Endodermal cell (in vitro differentiated cells): ENCODE results near the gene SMR3A. TPM values are rescaled to one million over a fixed set of nuclear protein-coding genes. Genes with fewer than 3 reads are reported as not detected.

Experiments used
- DNase-seq: peaks from one replicate; pipeline ENCODE4 v3.0.0-alpha.2; 2017
- H3K27ac ChIP-seq: 2 replicates; pipeline ENCODE4 v1.5.1; 2013; ENCODE audit warnings: mild to moderate bottlenecking, low read depth, low read length, moderate library complexity
- H3K27me3 ChIP-seq: 2 replicates; pipeline ENCODE4 v1.6.1; 2013; ENCODE audit warnings: mild to moderate bottlenecking, low read length, moderate library complexity; ENCODE audit not compliant: insufficient read depth, control insufficient read depth, poor library complexity, severe bottlenecking
- H3K36me3 ChIP-seq: 2 replicates; pipeline ENCODE4 v1.7.0; 2013; ENCODE audit warnings: mild to moderate bottlenecking, low read length, moderate library complexity; ENCODE audit not compliant: control insufficient read depth, insufficient read depth
- H3K4me1 ChIP-seq: one replicate; pipeline ENCODE4 v1.7.0; 2013; ENCODE audit warnings: low read length; ENCODE audit not compliant: control insufficient read depth, insufficient read depth
- H3K4me3 ChIP-seq: 2 replicates; pipeline ENCODE4 v1.5.1; 2013; ENCODE audit warnings: mild to moderate bottlenecking, low read length, moderate library complexity
- H3K9ac ChIP-seq: 2 replicates; pipeline ENCODE4 v1.6.1; 2013; ENCODE audit warnings: mild to moderate bottlenecking, low read length, moderate library complexity; ENCODE audit not compliant: poor library complexity, severe bottlenecking; ENCODE audit errors: extremely low read depth
- H3K9me3 ChIP-seq: 2 replicates; pipeline ENCODE4 v1.6.1; 2013; ENCODE audit warnings: mild to moderate bottlenecking, low read length, moderate library complexity; ENCODE audit not compliant: control insufficient read depth
- H3K27ac Mint-ChIP-seq: 2 replicates; pipeline ENCODE4 v1.8.0; 2020; ENCODE audit warnings: mixed read lengths
- H3K27me3 Mint-ChIP-seq: 2 replicates; pipeline ENCODE4 v1.8.0; 2021; ENCODE audit warnings: mild to moderate bottlenecking, mixed read lengths; ENCODE audit not compliant: insufficient read depth
- H3K36me3 Mint-ChIP-seq: 2 replicates; pipeline ENCODE4 v1.8.0; 2020; ENCODE audit warnings: low read depth, mixed read lengths
- H3K4me1 Mint-ChIP-seq: 2 replicates; pipeline ENCODE4 v1.8.0; 2020; ENCODE audit warnings: mixed read lengths
- H3K4me3 Mint-ChIP-seq: 2 replicates; pipeline ENCODE4 v1.8.0; 2020; ENCODE audit warnings: mild to moderate bottlenecking, moderate library complexity, mixed read lengths
- H3K9me3 Mint-ChIP-seq: 2 replicates; pipeline ENCODE4 v1.8.0; 2020; ENCODE audit warnings: mild to moderate bottlenecking, mixed read lengths
- CTCF ChIP-seq: fragments of 200-600 bp; sonication (generic); conservative IDR thresholded peaks from 2 replicates; pipeline ENCODE4 v1.5.0; 2021; ENCODE audit warnings: antibody characterized with exemption, mild to moderate bottlenecking
- WGBS, 2 experiments: methylation state at CpG; one replicate each; pipeline versions ENCODE4 v1.1.5 to v1.1.7; 2013; ENCODE audit warnings: missing lambda C conversion rate in 2 of 2, mixed read lengths in 1 of 2; ENCODE audit not compliant: insufficient coverage in 1 of 2, insufficient read length in 1 of 2; 5-methylcytosine and 5-hydroxymethylcytosine counted together
- total RNA-seq, 2 donors: library from RNA; stranded (reverse); fragmentation: NEBNext Ultra II Directional in 1 of 2; extraction: Animal tissue kit (Norgen Biotek cat#: 25700) in 1 of 2; gene quantifications; 2 replicates in 1 of 2; 3 replicates in 1 of 2; pipeline ENCODE4 v1.2.1, GENCODE V29; 2021

Gene SMR3A
- total RNA-seq, 2 donors from 2014 or later: not detected

GRCh38 chr4:70326052-70326451 is 34.5 kb upstream of the SMR3A start:
- no peak overlapping the region for H3K27ac Mint-ChIP-seq
- H3K36me3 ChIP-seq: no peaks in the 10 kb centered on the region
- no peak overlapping the region for H3K4me3 Mint-ChIP-seq
- peaks cover 13% of the 10 kb centered on the region for H3K9me3 ChIP-seq
- H3K4me3 ChIP-seq: no peak overlapping the region
- peaks cover 3% of the 10 kb centered on the region for H3K27me3 Mint-ChIP-seq
- H3K4me1 Mint-ChIP-seq: no peaks in the 10 kb centered on the region
- H3K9me3 Mint-ChIP-seq: peaks cover 64% of the 10 kb centered on the region
- no peaks in the 10 kb centered on the region for H3K27me3 ChIP-seq
- no peak for TF ChIP-seq CTCF
- H3K9ac ChIP-seq: no peak overlapping the region
- WGBS, 2 experiments: 96% methylated on average over 2 of the region's 2 CpGs; no CpG with 5 or more reads in 1 of the 2 experiments
- H3K4me1 ChIP-seq: no peaks in the 10 kb centered on the region
- DNase-seq: no peak
- no peak overlapping the region for H3K27ac ChIP-seq
- H3K36me3 Mint-ChIP-seq: no peaks in the 10 kb centered on the region

GRCh38 chr4:70334681-70335080 is 25.9 kb upstream of the SMR3A start, which contains the start of gene CABS1:
TSS of gene CABS1 (plus strand) at chr4:70334981. CDS start at chr4:70335040, 59 bp downstream.
- H3K27ac Mint-ChIP-seq: no peak within 1 kb of the TSS
- 91 to 100% methylated on average over 1 to 3 of the region's 3 CpGs for WGBS, 2 experiments

GRCh38 chr4:70336043-70336442 is 24.5 kb upstream of the SMR3A start:
- no peaks in the 10 kb centered on the region for H3K27me3 Mint-ChIP-seq
- Histone ChIP-seq H3K27me3 (no peaks in the 10 kb centered on the region), H3K4me3 (no peak overlapping the region), H3K36me3 (no peaks in the 10 kb centered on the region), H3K27ac (no peak overlapping the region), H3K4me1 (no peaks in the 10 kb centered on the region), H3K9ac (no peak overlapping the region), H3K9me3 (no peaks in the 10 kb centered on the region)
- no peak for DNase-seq
- H3K4me1 Mint-ChIP-seq: no peaks in the 10 kb centered on the region
- peaks cover 8% of the 10 kb centered on the region for H3K9me3 Mint-ChIP-seq
- WGBS, 2 experiments: 83 to 91% methylated on average over 1 to 5 of the region's 5 CpGs
- no peaks in the 10 kb centered on the region for H3K36me3 Mint-ChIP-seq
- no peak for TF ChIP-seq CTCF
- H3K4me3 Mint-ChIP-seq: no peak overlapping the region
- no peak overlapping the region for H3K27ac Mint-ChIP-seq

More at GRCh38 chr4:70334681-70335080, 25.9 kb upstream of the SMR3A start, which contains the start of gene CABS1:
- no peaks in the 10 kb centered on the region for H3K9me3 ChIP-seq
- Mint-ChIP-seq H3K4me3 (no peak within 1 kb of the TSS), H3K36me3 (no peaks in the 10 kb centered on the region), H3K27me3 (no peaks in the 10 kb centered on the region), H3K4me1 (no peaks in the 10 kb centered on the region), H3K9me3 (peaks cover 8% of the 10 kb centered on the region)
- no peak within 1 kb of the TSS for H3K27ac ChIP-seq
- no peak within 1 kb of the TSS for H3K4me3 ChIP-seq
- TF ChIP-seq CTCF: no peak
- H3K36me3 ChIP-seq: no peaks in the 10 kb centered on the region
- H3K9ac ChIP-seq: no peak within 1 kb of the TSS
- no peaks in the 10 kb centered on the region for H3K27me3 ChIP-seq
- no peak for DNase-seq
- no peaks in the 10 kb centered on the region for H3K4me1 ChIP-seq
